BE2C (cell line): ENCODE data around the gene TGM4.
A peak's percentile ranks its signal among the peaks of the same experiment; 100 is the strongest.

Experiments used
- DNase-seq: peaks from one replicate; pipeline ENCODE4 v3.0.0-alpha.2; 2020
- H3K27me3 ChIP-seq: fragments of 250-450 bp; sonication (Bioruptor Pico); 2 replicates; pipeline ENCODE4 v1.5.1; 2020; ENCODE audit warnings: mild to moderate bottlenecking
- H3K36me3 ChIP-seq: fragments of 250-450 bp; sonication (Bioruptor Pico); 2 replicates; pipeline ENCODE4 v1.5.1; 2020; ENCODE audit warnings: mild to moderate bottlenecking
- H3K4me1 ChIP-seq: fragments of 250-450 bp; sonication (Bioruptor Pico); 2 replicates; pipeline ENCODE4 v1.5.1; 2020
- H3K4me3 ChIP-seq: 2 replicates; pipeline ENCODE4 v1.5.1; 2011; ENCODE audit warnings: low read depth, low read length
- H3K9me3 ChIP-seq: fragments of 250-450 bp; sonication (Bioruptor Pico); 2 replicates; pipeline ENCODE4 v1.5.1; 2020
- CTCF ChIP-seq: IDR thresholded peaks from 2 replicates; pipeline ENCODE4 v1.5.1; 2012; ENCODE audit warnings: mild to moderate bottlenecking, low read depth, low read length

TGM4 gene

GRCh38 chr3:44885618-44886017, 11.2 kb downstream of the TGM4 start:
- no peaks in the 10 kb centered on the region for H3K4me1 ChIP-seq
- peak; percentile 33 for DNase-seq
- no peaks in the 10 kb centered on the region for H3K9me3 ChIP-seq
- TF ChIP-seq CTCF: no peak
- no peaks in the 10 kb centered on the region for H3K27me3 ChIP-seq
- no peaks in the 10 kb centered on the region for H3K36me3 ChIP-seq
- H3K4me3 ChIP-seq: no peak overlapping the region

GRCh38 chr3:44886561-44886960, 12.2 kb downstream of the TGM4 start:
- Histone ChIP-seq H3K4me1 (no peaks in the 10 kb centered on the region), H3K36me3 (no peaks in the 10 kb centered on the region), H3K4me3 (no peak overlapping the region), H3K27me3 (no peaks in the 10 kb centered on the region), H3K9me3 (no peaks in the 10 kb centered on the region)
- DNase-seq: no peak
- TF ChIP-seq CTCF: no peak

GRCh38 chr3:44887101-44887500, 12.7 kb downstream of the TGM4 start:
- no peaks in the 10 kb centered on the region for H3K27me3 ChIP-seq
- no peak for DNase-seq
- no peaks in the 10 kb centered on the region for H3K9me3 ChIP-seq
- TF ChIP-seq CTCF: no peak
- H3K4me3 ChIP-seq: no peak overlapping the region
- H3K36me3 ChIP-seq: no peaks in the 10 kb centered on the region
- no peaks in the 10 kb centered on the region for H3K4me1 ChIP-seq

- no peak overlapping the region for H3K4me3 ChIP-seq
- no peak for DNase-seq
- TF ChIP-seq CTCF: no peak
- no peaks in the 10 kb centered on the region for H3K9me3 ChIP-seq
- H3K4me1 ChIP-seq: no peaks in the 10 kb centered on the region
- H3K36me3 ChIP-seq: no peaks in the 10 kb centered on the region
- no peaks in the 10 kb centered on the region for H3K27me3 ChIP-seq
These were observed 15.8 kb downstream of the TGM4 start for GRCh38 chr3:44890258-44890657.

GRCh38 chr3:44890852-44891251, 16.4 kb downstream of the TGM4 start:
- no peak for TF ChIP-seq CTCF
- Histone ChIP-seq H3K36me3 (no peaks in the 10 kb centered on the region), H3K9me3 (no peaks in the 10 kb centered on the region), H3K27me3 (no peaks in the 10 kb centered on the region), H3K4me1 (no peaks in the 10 kb centered on the region), H3K4me3 (no peak overlapping the region)
- DNase-seq: no peak

GRCh38 chr3:44892689-44893088, 18.3 kb downstream of the TGM4 start:
- no peak for DNase-seq
- H3K4me1 ChIP-seq: no peaks in the 10 kb centered on the region
- H3K4me3 ChIP-seq: no peak overlapping the region
- no peaks in the 10 kb centered on the region for H3K9me3 ChIP-seq
- H3K27me3 ChIP-seq: no peaks in the 10 kb centered on the region
- no peaks in the 10 kb centered on the region for H3K36me3 ChIP-seq
- TF ChIP-seq CTCF: no peak
